Measurements from ENCODE around the gene RDH12.
"Not testable (repeated sequence)": the region's sequence is repeated elsewhere in the genome, so short reads cannot be mapped to it uniquely, and the experiment has no call there.

RDH12 gene

GRCh38 chr14:67701492-67701891 is at the start of gene RDH12:
TSS of gene RDH12 (plus strand) at chr14:67701886. CDS start at chr14:67722643, 20,757 bp downstream.
- DNase-seq, result not testable (repeated sequence)

- DNase-seq, result no peak
These were observed 49.5 kb upstream of the RDH12 start for GRCh38 chr14:67652189-67652588.

GRCh38 chr14:67653651-67654280 is 47.9 kb upstream of the RDH12 start:
- DNase-seq, result no peak

GRCh38 chr14:67663633-67664032 is 38.1 kb upstream of the RDH12 start:
- DNase-seq, result no peak

DNA sequence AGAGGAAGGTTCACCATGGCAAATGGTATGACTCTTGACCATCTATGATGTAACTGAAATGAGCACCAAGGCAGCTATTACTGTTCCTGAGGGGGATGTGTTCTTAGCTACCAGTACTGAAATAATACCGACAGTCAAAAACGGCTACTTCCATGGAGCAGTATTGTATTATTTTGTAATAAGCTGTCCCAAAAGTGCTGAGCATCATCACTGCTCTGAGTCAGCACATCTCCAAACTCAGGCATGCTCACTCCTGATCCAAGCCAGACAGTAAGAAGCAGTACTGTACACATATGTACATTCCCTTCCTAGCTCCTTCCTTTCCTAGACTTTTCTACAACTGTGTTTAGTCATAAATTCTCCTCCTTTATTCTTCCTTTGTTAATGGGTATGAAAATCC is 35.8 kb upstream of the RDH12 start:
- DNase-seq, result no peak

DNA sequence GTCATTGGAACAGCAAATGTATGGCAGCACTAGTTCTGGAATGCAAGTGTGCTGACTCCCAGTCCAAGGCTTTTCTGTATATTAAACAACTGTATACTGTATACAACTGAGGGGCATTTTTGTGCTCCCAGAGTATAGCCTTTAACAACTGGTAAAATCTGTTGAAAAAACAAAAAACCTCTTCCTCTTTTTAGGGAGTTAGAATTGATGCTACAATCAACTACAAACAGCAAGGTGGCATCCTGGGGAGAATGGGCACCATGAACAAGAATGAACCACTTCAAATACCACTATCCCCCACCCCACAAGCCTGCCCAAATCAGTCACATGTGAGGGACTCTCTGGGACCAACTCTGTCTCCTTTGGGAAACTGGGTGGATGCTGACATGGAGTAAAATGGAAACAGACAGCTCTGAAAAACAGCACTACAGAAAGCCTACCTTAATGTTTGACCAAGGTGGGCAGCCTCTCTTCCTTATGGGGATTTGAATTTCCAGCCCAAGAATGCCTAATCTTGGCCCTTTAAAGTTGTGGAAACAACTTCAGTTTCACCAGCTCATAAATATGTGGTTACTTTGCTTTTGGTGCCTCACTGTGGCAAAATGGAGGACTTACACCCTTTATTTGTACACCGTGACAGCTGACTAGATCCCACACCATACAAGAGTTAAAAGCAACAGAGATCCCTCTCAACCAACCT is 34.8 kb upstream of the RDH12 start:
- peak in 1 of 2 experiments; percentile 26 for DNase-seq

GRCh38 chr14:67668559-67668958 is 33.1 kb upstream of the RDH12 start:
- DNase-seq, result no peak

DNA sequence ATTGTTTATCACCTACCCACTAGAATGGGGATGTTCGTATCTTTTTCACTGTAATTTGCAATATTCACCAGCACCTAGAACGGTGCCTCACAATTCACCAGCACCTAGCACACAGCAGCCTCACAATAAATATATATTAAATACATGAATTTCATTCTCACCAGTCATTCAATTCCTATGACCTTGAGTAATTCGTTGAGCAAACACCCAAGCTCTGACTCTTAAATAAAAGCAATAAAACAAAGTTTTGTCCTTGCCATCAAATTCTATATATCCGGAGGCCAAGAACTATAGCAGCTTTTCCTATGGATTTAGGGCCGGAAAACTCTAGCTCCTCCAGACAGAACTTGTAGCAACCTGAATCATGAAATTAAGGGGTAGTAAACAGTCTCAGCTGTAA is 28.2 kb upstream of the RDH12 start:
- no peak for DNase-seq

DNA sequence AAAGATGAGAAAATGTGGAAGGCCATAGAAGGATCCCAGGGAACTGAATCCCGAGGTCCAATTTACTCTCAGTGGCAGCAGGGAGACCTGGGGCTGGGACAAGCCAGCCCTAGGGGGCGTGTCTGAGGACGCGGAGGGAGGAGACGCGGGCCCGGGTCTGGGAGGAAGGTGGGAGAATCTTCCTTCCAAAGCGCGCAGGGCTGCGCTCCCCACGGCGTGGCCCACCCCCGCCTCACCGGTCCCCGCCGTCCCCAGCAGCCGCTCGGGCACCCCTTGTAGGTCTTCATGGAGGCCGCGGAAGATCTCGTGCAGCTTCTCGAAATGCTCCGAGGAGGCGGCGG is 27.6 kb upstream of the RDH12 start:
- DNase-seq, result peak; percentile 67 to 76

DNA sequence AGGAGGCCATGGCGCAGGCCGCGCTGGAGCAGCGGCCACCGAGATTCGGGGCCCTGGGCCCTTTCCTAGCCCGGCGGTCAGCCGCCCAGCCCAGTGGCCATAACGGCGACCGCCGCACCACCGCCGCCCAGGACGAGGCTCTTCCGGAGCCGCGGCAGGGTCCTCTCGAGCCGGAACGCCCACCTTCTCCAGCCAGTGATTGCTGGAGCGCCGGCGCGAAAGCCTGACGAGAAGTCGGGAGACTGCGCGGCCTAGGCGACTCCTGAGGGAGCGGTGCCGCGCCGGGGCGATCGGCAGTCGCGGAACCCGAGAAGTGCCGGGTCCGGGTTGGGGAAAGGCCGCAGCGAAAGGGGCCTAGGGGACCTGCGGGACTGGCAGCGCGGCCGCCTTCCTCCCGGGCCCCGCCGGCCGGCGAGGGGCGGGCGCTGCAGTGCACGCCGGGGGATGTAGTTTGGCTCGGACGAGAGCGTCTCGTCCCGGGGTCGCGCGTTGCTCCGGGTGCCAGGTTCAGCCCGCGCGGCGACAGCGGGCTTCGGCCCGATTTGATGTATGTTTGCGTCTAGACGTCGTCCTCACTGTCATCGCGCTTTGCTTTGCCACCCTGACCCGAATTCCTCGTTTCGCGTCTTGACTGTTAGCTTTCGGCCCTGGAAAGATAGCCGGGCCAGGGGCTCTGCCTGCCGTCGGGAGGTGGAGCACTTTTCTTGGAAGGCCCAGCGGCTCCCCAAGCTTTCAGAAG is 27.0 kb upstream of the RDH12 start, which contains the start of gene VTI1B:
Gene VTI1B, minus strand, starts transcription at position 153 of the 739 bp plus-strand sequence. Its CDS starts 143 bp downstream, at position 10.
- peak; percentile 87 to 89 for DNase-seq

DNA sequence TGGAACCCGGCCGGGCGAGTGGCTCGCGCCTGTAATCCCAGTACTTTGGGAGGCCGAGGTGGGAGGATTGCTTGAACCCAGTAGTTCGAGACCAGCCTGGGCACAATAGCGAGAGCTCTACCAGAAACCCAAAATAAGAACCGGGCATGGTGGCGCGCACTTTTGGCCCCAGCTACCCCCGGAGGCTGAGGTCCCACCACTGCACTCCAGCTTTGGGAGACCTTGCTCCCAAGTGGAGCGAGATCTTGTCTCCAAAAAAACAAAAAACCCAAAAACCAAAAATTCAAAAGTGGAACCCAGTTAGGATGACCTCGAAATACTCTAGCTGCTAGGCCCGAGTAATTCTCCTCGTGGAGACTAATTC is 26.5 kb upstream of the RDH12 start:
- DNase-seq, result no peak

GRCh38 chr14:67679006-67679405 is 22.7 kb upstream of the RDH12 start:
- DNase-seq, result no peak

DNA sequence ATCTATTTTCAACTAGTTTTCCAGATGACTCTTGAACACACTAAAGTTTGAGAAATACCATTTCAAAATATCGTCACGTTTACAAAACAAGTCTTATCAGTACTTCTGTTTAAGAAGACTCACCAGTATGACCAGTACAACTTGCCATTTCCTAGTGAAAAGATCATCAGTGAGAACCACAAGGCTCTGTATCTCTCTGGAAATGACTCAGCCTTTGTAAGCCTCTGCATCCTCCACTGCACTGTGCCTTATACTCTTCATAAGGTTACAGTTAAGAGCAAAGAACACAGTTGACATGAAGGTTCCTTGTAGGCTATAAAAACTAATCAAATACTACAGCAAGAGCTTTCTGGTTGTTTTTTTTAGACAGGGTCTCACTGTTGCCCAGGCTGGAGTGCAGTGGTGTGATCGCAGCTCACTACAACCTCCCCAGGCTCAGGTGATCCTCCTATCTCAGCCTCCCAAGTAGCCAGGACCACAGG is 21.5 kb upstream of the RDH12 start:
- no peak for DNase-seq

- DNase-seq, result no peak
These were observed 20.7 kb upstream of the RDH12 start for GRCh38 chr14:67680941-67681340.

GRCh38 chr14:67683842-67684241 is 17.8 kb upstream of the RDH12 start:
- DNase-seq, result no peak

DNA sequence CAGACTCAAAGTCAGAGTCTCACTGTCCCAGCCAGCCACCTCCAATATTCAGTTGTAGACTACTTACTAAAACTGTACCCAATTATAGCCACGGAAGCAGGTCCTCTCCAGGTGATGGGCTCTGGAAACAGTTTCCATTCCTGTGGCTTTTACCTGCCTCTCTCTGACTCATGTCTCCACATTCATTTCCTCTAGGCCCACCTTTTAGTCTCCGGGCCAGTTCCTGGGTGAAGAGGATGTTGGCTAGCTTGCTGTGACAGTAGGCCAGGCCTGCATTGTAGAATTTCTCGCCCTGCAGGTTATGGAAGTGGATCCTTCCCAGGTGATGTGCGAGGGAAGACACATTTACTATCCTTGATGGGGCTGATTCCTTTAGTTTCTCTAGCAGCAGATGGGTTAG is 11.7 kb upstream of the RDH12 start:
- DNase-seq, result no peak

DNA sequence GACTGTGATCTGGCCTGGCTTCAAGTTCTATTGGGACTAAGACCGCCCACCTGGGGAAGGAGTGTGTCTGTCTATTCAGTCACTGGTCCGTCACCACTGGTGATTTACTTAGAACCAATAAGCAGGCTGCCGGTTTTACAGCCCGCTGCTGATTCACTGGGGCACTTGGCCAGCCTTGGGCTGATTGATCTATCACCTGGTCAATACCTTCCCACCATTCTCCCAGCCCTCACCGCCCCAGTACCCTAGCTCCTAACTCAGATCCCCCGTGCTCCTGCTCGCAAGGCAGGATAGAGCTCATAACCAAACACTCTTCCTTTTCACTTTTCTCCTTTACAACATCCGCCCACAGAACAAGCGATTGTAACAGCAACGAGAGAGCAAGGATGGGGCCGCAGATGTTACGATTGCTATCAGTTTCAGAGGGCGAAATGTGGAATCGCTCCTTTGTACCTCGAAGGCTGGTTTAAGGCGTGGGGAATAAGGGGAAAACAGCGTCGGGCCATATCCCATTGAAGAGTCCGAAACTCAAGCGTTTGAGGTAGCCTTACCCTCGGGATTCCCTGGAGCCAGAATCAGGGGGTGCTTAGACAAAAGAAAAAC is 6.8 kb upstream of the RDH12 start:
- DNase-seq, result peak; percentile 82 to 86

DNA sequence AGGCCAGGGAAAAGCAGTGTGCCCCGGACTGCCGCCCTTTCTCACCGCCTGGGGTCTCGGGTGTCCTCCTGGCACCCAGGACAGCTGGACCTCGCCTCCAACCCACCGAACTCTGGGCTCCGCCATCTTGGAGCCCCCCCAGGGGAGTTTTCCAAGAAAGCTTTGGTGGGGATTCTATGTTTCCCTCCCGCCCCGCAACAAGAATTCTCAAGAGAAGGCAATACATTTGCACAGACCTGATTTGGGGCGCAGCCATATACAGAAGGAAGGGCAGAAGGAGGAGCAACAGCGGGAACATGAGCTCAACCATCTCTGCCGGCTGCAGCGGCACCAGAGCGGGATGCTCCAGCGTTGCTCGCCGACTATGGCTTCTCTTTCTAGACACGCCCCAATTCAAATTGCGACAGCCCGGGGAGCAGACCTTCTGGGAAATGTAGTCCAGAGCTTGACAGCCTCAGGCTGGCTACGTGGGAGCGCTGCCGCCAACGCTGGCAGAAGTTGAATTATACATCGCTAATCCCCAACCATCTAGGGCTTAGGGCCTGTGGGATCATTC is 6.2 kb upstream of the RDH12 start, which contains the start of gene RDH11:
Gene RDH11, minus strand, starts transcription at position 371 of the 556 bp plus-strand sequence. Its CDS starts 61 bp downstream, at position 310.
- peak; percentile 85 to 87 for DNase-seq

DNA sequence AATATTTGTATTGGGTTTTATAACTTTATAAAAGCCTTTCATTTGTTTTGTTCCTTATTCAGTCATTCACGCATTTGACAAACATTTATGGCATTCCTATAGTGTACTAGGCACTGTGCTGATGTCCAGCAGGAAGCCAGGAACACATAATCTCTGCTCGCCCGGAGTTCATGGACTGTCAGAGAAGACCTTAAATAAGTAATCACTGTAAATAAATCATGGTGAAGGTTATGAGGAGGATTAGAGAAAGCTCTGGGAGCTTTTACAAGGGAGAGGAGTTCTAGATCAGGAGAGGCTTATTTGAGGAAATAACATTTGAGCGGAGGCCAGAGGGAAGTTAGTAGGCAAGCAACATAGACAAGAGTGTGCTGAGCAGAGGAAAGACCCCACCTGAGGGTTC is 4.7 kb upstream of the RDH12 start:
- no peak for DNase-seq

DNA sequence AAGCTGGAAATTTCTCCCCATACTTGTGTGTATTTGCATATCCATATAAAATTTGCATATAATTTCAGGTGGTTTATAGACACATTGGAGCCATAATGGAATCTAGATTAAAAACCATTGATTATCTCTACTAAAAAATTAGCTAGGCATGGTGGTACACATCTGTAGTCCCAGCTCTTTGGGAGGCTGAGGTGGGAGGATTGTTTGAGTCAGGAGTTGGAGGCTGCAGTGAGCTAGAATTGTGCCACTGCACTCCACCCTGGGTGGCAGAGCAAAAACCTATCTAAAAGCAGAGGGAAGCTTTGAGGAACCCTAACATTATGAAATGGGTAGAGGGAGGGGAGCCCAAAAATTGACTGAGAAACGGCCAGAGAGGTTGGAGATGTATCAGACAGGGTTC is 3.5 kb upstream of the RDH12 start:
- DNase-seq, result no peak

DNA sequence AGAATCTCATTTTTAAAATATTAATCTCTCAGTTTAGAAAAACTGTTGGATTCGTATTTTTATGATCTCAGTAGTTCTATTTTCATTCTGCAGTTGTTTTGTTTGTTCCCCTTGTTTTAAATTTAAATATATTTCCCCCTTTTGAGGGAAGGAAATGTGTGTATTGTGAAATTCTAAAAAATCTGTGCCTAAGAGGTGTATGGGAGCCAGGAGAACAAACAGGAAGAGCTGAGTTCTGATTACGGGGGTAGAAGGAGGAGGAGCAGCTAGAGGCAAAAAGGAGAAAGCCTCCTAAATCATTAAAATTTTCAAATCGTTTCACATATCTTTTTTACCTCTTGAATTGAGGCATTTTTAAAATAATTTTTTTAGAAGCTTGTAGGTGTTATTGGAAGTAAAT is 2.3 kb downstream of the RDH12 start:
- DNase-seq, result no peak

- no peak for DNase-seq
These were observed 2.9 kb downstream of the RDH12 start for GRCh38 chr14:67704484-67705089.

GRCh38 chr14:67705211-67705610 is 3.5 kb downstream of the RDH12 start:
- DNase-seq, result no peak
